ENCODE measurements around the gene HCRTR1.
"Not testable (repeated sequence)": the region's sequence is repeated elsewhere in the genome, so short reads cannot be mapped to it uniquely, and the experiment has no call there.

- TF ChIP-seq POLR2A, CTCF (IDR thresholded peaks at IDR 0.05): not testable (repeated sequence)
Measured at GRCh38 chr1:31587328-31587699, 30.2 kb upstream of the HCRTR1 start.

All from sigmoid colon (tissue), 3 donors.